Brain microvascular endothelial cell (primary cell): ENCODE data around the gene AVPI1.

ENCODE experiments used
- DNase-seq: peaks from one replicate; pipeline ENCODE4 v3.0.0-alpha.2; 2020
- H3K27ac ChIP-seq: fragments of 250-450 bp; sonication (Bioruptor Pico); 2 replicates; pipeline ENCODE4 v1.5.1; 2020; ENCODE audit warnings: mild to moderate bottlenecking, moderate library complexity
- H3K27me3 ChIP-seq: fragments of 250-450 bp; sonication (Bioruptor Pico); replicated peaks from 2 replicates; pipeline ENCODE4 v1.5.1; 2020; ENCODE audit warnings: mild to moderate bottlenecking
- H3K36me3 ChIP-seq: fragments of 250-450 bp; sonication (Bioruptor Pico); replicated peaks from 2 replicates; pipeline ENCODE4 v1.5.1; 2020; ENCODE audit warnings: mild to moderate bottlenecking
- H3K4me3 ChIP-seq: 2 replicates; pipeline ENCODE4 v1.5.1; 2011; ENCODE audit warnings: low read depth, mild to moderate bottlenecking, control low read depth, low read length, moderate library complexity
- CTCF ChIP-seq: IDR thresholded peaks from 2 replicates; pipeline ENCODE4 v1.5.1; 2011; ENCODE audit warnings: low read depth, mild to moderate bottlenecking, moderate library complexity, low read length, control low read depth, inconsistent platforms; ENCODE audit errors: missing control alignments
- in situ Hi-C: cut with HindIII; loops from 2 replicates; pipeline ENCODE4 v1.10.0; 2017; ENCODE audit warnings: low sequenced_read_pairs, low pct_ligation_motif_present

The AVPI1 gene

GRCh38 chr10:97686962-97687784 is at the start of gene AVPI1:
Gene AVPI1, minus strand, starts transcription at chr10:97687241. Its CDS starts 7,336 bp downstream, at chr10:97679905.
- DNase-seq: peak; percentile 93
- Histone ChIP-seq H3K36me3 (no peaks in the 10 kb centered on the region), H3K27ac (peak within 1 kb of the TSS; percentile 73), H3K4me3 (peak within 1 kb of the TSS; percentile 79), H3K27me3 (no peaks in the 10 kb centered on the region)
- no peak for TF ChIP-seq CTCF
- in situ Hi-C loops: no loop called here

- no peak overlapping the region for H3K4me3 ChIP-seq
- in situ Hi-C loops: no loop called here
- H3K36me3 ChIP-seq: peaks cover 9% of the 10 kb centered on the region
- DNase-seq: no peak
- H3K27ac ChIP-seq: no peak overlapping the region
- no peaks in the 10 kb centered on the region for H3K27me3 ChIP-seq
- no peak for TF ChIP-seq CTCF
Measured at GRCh38 chr10:97736403-97736901, 49.4 kb upstream of the AVPI1 start.

GRCh38 chr10:97734021-97734420 is 47.0 kb upstream of the AVPI1 start:
- no peak overlapping the region for H3K4me3 ChIP-seq
- no peak for TF ChIP-seq CTCF
- no peaks in the 10 kb centered on the region for H3K36me3 ChIP-seq
- DNase-seq: no peak
- H3K27ac ChIP-seq: no peak overlapping the region
- no peaks in the 10 kb centered on the region for H3K27me3 ChIP-seq
- in situ Hi-C loops: no loop called here

- Histone ChIP-seq H3K36me3 (no peaks in the 10 kb centered on the region), H3K27me3 (no peaks in the 10 kb centered on the region), H3K27ac (no peak overlapping the region), H3K4me3 (no peak overlapping the region)
- in situ Hi-C loops: no loop called here
- no peak for TF ChIP-seq CTCF
- DNase-seq: no peak
Measured at GRCh38 chr10:97733256-97733655, 46.2 kb upstream of the AVPI1 start.

GRCh38 chr10:97732052-97732359 is 45.0 kb upstream of the AVPI1 start:
- Histone ChIP-seq H3K27ac (no peak overlapping the region), H3K27me3 (no peaks in the 10 kb centered on the region), H3K4me3 (no peak overlapping the region), H3K36me3 (no peaks in the 10 kb centered on the region)
- TF ChIP-seq CTCF: no peak
- in situ Hi-C loops: no loop called here
- DNase-seq: no peak
